HG03097 (cell line): ENCODE data around the gene CDC40.
"Not testable (repeated sequence)": the region's sequence is repeated elsewhere in the genome, so short reads cannot be mapped to it uniquely, and the experiment has no call there.

Experiments
- ATAC-seq: cut with Tn5 transposase; IDR thresholded peaks from one replicate; pipeline ENCODE4 v1.9.1; 2021; ENCODE audit not compliant: unreplicated experiment, low FRiP score

CDC40 gene

DNA sequence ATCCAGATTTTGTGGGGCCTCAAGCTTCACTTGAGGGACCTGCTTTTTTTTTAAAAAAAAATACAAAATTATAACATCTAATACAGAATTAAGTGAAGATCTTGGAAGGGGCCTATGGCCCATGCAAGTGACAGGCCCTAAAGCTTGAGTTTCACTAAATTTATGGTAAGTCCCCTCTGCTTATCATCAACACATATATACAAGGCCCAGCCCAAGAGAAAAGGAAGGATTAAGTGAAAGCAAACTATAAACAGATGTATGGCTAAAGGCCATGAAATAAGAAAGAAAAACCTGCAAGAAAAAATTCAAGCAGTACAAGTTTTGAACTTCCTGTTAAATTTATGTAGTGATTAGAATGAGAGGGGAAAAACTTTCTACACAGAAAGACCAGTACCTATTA lies 86.8 kb downstream of the CDC40 start:
- ATAC-seq: no peak

DNA sequence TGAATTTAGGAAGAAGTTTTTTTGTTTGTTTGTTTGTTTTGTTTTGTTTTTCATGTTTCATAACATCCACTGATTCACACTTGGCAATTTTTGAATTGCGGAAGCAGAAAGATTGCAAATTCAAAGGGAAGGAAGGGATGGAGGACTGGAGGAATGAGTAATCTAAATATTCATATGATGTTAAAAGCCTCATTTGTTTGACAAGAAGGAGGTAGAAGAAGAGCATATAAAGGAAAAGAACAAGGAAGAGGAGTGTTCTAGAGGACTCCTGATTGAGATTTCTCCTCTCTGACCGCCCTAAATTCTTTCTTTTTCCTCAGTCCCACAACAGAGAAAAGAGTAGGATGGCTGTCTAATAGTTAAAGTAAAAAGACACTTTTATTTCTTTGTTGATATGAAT lies 89.4 kb downstream of the CDC40 start:
- no peak for ATAC-seq

DNA sequence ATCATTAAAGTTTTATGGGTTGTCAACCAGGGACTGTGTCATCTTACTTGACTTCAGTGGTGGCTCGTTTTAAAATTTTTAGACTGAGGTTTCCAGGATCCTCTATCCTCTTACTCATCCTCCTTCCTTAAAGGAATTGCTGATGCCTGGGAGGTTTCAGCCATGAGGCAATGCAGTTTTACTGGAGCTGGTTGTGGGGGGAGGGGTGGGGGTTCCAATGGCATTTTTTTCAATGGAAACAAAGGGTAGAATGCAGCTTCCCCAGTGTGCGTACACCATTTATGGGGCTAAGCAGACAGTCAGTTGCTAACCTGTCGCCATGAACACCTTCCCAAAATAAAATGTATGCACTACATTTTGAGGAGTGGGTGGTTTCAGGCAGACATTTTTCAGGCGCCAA lies 89.9 kb downstream of the CDC40 start:
- ATAC-seq: no peak

DNA sequence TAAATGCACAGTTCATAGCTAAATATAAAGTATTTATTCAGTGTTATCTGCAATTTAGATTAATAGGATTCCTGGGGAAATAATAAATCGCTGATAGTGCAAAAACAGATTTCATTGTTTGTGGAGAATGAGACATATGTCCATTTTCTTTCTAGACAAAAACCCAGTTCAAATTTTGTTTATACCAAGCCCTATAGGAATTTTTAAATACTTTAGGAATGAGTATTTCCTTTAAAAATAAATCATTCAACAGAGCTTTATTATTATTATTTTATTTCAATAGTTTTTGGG lies 91.5 kb downstream of the CDC40 start:
- ATAC-seq: no peak

DNA sequence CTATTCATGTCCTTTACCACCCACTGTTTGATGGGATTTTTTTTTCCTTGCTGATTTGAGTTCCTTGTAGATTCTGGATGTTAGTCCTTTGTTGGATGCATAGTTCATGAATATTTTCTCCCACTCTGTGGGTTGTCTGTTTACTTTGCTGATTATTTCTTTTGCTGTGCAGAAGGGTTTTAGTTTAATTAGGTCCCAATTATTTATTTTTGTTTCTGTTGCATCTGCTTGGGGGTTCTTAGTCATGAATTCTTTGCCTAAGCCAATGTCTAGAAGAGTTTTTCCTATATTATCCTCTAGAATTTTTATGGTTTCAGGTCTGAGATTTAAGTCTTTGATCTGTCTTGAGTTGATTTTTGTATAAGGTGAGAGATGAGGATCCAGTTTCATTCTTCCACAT lies 92.6 kb downstream of the CDC40 start:
- not testable (repeated sequence) for ATAC-seq

DNA sequence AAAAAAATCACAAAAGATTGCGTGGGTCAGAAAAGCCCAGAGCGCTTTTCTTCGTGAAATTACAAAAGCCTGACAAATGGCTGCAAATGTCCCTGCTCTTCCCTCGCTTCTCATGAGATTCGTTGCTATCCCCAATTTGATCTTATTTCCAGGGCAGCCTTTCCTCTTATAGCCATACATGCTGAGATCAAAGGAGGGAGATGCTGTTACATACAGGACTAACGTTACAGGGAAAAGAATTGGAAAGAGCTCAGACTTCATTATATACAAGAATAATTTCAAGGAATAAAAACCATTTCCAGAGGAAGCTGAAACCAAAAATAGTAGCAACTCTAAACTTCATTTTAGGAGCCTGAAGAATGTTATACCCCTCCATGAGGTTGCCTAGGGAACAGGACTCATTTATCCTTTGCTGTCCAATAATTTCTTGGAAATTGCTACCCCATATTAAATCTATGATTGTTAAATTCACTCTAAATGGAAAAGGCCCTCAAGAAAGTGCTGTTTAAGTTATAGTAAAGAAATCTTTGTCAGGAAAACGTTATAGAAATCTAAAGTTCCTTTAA lies 97.0 kb downstream of the CDC40 start:
- ATAC-seq: no peak
